Measurements from ENCODE around the gene RILPL1. TPM values are rescaled to one million over a fixed set of nuclear protein-coding genes. Genes with fewer than 3 reads are reported as not detected.

RILPL1 gene
- total RNA-seq, 2 experiments from 2014 or later = 0.38 to 0.86 TPM

- intact Hi-C loops (cut with micrococcal nuclease; ENCODE audit: unreplicated experiment) = loop anchor here (5.0 kb wide), 1 partner anchor 50 kb away; the partner anchor contains the start of gene TMED2
- Histone ChIP-seq H3K9me3 (ENCODE audit: low read length) (no peaks in the 10 kb centered on the region), H3K9me2 (ENCODE audit: insufficient read depth, low read length) (no peaks in the 10 kb centered on the region), H2AFZ (ENCODE audit: low read length) (no peak overlapping the region), H3K4me2 (ENCODE audit: low read length) (peak overlapping the region; percentile 68), H3K79me2 (ENCODE audit: insufficient read depth, low read depth, low read length) (no peaks in the 10 kb centered on the region), H3K4me1 (ENCODE audit: insufficient read depth, low read length, poor library complexity, severe bottlenecking) (peaks cover 21% of the 10 kb centered on the region), H3K36me3 (ENCODE audit: insufficient read depth, low read length) (no peaks in the 10 kb centered on the region), H4K20me1 (ENCODE audit: insufficient read depth, low read length) (no peaks in the 10 kb centered on the region), H3K27ac (ENCODE audit: low read depth, low read length, poor library complexity, severe bottlenecking) (no peak overlapping the region), H3K4me3 (ENCODE audit: low read depth, low read length, poor library complexity, severe bottlenecking) (no peak overlapping the region)
- ChIA-PET POLR2A (no interaction called here), CTCF (ENCODE audit: unreplicated experiment) (interaction anchor here (0.6 kb wide), 1 partner anchor 41 kb away, joined by 6 read pairs; no protein-coding TSS in a partner anchor)
- TF ChIP-seq CTCF (conservative IDR thresholded peaks at IDR 0.05; ENCODE audit: low read length) (no peak), EZH2phosphoT487 (IDR thresholded peaks at IDR 0.05; ENCODE audit: borderline replicate concordance, low read depth, low read length) (no peak)
- BruUV-seq (replicated peaks) = no TSS peak
- DNase-seq (ENCODE audit: low spot score) = peak; percentile 65
Measured at GRCh38 chr12:123532019-123532418, 1.5 kb downstream of the RILPL1 start.

DNA sequence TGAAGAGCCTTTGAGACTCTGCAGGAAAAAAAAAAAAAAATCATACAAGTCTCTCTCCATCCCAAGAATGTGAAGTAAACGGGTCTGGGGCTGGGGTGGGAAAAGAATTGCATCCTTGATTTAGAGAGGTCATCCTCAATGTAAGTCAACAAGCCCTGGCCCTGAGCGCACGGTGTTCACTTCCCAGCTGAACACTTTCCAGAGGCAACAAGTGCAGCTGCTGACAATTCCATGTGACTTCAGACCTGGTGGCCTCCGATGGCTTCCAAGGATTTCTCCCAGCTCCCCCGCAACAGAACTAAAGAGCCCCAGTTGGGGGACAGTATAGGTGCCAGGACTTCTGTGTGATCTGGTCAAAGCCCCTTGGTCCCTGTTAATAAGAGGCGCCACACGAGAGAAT, 2.4 kb downstream of the RILPL1 start:
- BruUV-seq (replicated peaks) = no TSS peak
- H3K4me1 ChIP-seq (ENCODE audit: insufficient read depth, low read length, poor library complexity, severe bottlenecking) = peaks cover 21% of the 10 kb centered on the region
- H3K79me2 ChIP-seq (ENCODE audit: insufficient read depth, low read depth, low read length) = no peaks in the 10 kb centered on the region
- ChIA-PET CTCF (ENCODE audit: unreplicated experiment) (no interaction called here), POLR2A (no interaction called here)
- H3K36me3 ChIP-seq (ENCODE audit: insufficient read depth, low read length) = no peaks in the 10 kb centered on the region
- H4K20me1 ChIP-seq (ENCODE audit: insufficient read depth, low read length) = no peaks in the 10 kb centered on the region
- no peaks in the 10 kb centered on the region for H3K9me2 ChIP-seq (ENCODE audit: insufficient read depth, low read length)
- H3K9me3 ChIP-seq (ENCODE audit: low read length) = no peaks in the 10 kb centered on the region
- no peak overlapping the region for H2AFZ ChIP-seq (ENCODE audit: low read length)
- H3K4me3 ChIP-seq (ENCODE audit: low read depth, low read length, poor library complexity, severe bottlenecking) = no peak overlapping the region
- H3K27ac ChIP-seq (ENCODE audit: low read depth, low read length, poor library complexity, severe bottlenecking) = no peak overlapping the region
- DNase-seq (ENCODE audit: low spot score) = no peak
- TF ChIP-seq EZH2phosphoT487 (IDR thresholded peaks at IDR 0.05; ENCODE audit: borderline replicate concordance, low read depth, low read length) = no peak
- intact Hi-C loops (cut with micrococcal nuclease; ENCODE audit: unreplicated experiment) = loop anchor here (5.0 kb wide), 1 partner anchor 51 kb away; the partner anchor contains the start of gene TMED2
- H3K4me2 ChIP-seq (ENCODE audit: low read length) = no peak overlapping the region

- no peak for TF ChIP-seq CTCF (conservative IDR thresholded peaks at IDR 0.05; ENCODE audit: low read length)
- no peak for TF ChIP-seq EZH2phosphoT487 (IDR thresholded peaks at IDR 0.05; ENCODE audit: borderline replicate concordance, low read depth, low read length)
- H3K4me3 ChIP-seq (ENCODE audit: low read depth, low read length, poor library complexity, severe bottlenecking) = no peak overlapping the region
- H3K9me2 ChIP-seq (ENCODE audit: insufficient read depth, low read length) = no peaks in the 10 kb centered on the region
- no peaks in the 10 kb centered on the region for H3K9me3 ChIP-seq (ENCODE audit: low read length)
- ChIA-PET CTCF (ENCODE audit: unreplicated experiment) (no interaction called here), POLR2A (no interaction called here)
- BruUV-seq (replicated peaks) = no TSS peak
- no peaks in the 10 kb centered on the region for H4K20me1 ChIP-seq (ENCODE audit: insufficient read depth, low read length)
- H3K4me2 ChIP-seq (ENCODE audit: low read length) = no peak overlapping the region
- H3K27ac ChIP-seq (ENCODE audit: low read depth, low read length, poor library complexity, severe bottlenecking) = no peak overlapping the region
- no peak overlapping the region for H2AFZ ChIP-seq (ENCODE audit: low read length)
- no peak for DNase-seq (ENCODE audit: low spot score)
- no peaks in the 10 kb centered on the region for H3K79me2 ChIP-seq (ENCODE audit: insufficient read depth, low read depth, low read length)
- H3K36me3 ChIP-seq (ENCODE audit: insufficient read depth, low read length) = no peaks in the 10 kb centered on the region
- intact Hi-C loops (cut with micrococcal nuclease; ENCODE audit: unreplicated experiment) = loop anchor here (5.0 kb wide), 1 partner anchor 52 kb away; the partner anchor contains the start of gene TMED2
- peaks cover 21% of the 10 kb centered on the region for H3K4me1 ChIP-seq (ENCODE audit: insufficient read depth, low read length, poor library complexity, severe bottlenecking)
Measured at GRCh38 chr12:123530668-123531067, 2.9 kb downstream of the RILPL1 start.
